Right renal cortex interstitium (tissue), 3 donors: ENCODE data around the gene CDIPT. TPM values are rescaled to one million over a fixed set of nuclear protein-coding genes. Genes with fewer than 3 reads are reported as not detected.
"Not testable (repeated sequence)": the region's sequence is repeated elsewhere in the genome, so short reads cannot be mapped to it uniquely, and the experiment has no call there.

Experiments used
- DNase-seq, 3 donors: peaks; one replicate each; pipeline ENCODE4 v3.0.0-alpha.2; 2013; ENCODE audit warnings: low read depth in 3 of 3, low spot score in 2 of 3
- polyA plus RNA-seq, 3 donors: library from polyadenylated mRNA; unstranded; fragments of 120-200 nt; gene quantifications; one replicate each; pipeline ENCODE4 v1.2.1, GENCODE V29; 2013; ENCODE audit not compliant: insufficient read length in 3 of 3

The CDIPT gene
- polyA plus RNA-seq, 3 donors = 85.9 to 102 (median 89.9) TPM

DNA sequence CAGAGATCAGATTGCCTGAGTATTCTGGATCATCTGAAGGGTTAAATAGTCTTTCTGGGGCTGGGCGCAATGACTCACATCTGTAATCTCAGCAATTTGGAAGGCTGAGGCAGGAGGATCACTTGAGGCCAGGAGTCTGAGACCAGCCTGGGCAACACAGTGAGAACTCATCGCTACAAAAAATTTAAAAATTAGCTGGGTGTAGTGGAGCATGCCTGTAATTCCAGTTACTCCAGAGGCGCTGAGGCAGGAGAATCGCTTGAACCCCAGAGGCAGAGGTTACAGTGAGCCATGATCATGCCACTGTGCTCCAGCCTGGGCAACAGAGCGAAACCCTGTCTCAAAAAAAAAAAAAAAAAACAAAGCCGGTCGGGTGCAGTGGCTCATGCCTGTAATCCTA, 27.1 kb downstream of the CDIPT start:
- no peak for DNase-seq

DNA sequence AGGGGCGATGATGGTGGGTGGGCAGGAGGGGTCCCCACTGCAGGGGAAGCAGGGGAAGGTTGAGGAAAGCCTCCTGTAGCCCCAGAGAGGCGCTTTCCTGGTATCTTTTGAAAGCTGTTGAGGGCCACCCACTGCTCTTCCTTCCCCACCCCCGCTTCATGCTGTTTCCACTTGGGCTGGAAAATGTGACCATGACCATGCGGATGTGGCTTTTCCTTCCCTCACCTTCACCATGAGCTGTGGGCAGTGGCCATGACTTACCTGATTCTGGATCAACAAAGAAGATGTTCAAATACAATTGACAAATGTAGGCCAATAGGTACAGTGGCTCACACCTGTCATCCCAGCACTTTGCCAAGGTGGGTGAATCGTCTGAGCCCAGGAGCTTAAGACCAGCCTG, 28.9 kb downstream of the CDIPT start:
- DNase-seq = no peak

DNA sequence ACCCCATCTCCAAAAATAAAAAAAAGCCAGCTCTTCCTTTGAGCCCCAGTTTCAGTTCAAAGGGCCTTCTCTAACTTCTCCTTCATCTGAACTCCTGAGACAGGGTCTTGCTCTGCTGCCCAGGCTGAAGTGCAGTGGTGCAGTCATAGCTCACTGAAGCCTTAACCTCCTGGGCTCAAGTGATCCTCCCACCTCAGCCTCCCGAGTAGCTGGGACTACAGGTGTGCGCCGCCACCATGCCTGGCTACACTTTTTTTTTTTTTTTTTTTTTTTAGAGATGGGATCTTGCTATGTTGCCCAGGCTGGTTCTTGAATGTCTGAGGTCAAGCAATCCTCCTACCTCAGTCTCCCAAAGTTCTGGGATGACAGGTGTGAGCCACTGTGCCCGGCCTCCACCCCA, 29.8 kb downstream of the CDIPT start:
- not testable (repeated sequence) for DNase-seq

DNA sequence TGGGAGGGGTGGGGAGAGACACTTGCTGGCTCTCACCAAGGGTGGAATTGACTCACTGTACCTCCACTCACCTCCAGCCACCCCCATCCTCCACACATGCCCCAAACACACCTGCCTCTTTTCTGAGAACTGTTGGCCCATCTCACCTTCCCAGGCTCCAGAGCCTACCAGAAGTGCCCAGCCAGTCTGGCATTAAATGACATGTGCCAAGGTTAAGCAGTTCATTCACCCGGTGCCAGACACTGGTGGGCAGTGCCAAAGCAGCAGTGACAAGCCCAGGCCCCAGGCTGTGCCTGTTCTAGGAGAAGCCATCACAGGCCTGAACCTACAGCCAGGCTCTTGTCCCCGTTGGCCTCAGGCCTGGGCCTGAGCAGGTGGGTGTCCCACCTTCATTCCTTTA, 31.5 kb downstream of the CDIPT start:
- no peak for DNase-seq

DNA sequence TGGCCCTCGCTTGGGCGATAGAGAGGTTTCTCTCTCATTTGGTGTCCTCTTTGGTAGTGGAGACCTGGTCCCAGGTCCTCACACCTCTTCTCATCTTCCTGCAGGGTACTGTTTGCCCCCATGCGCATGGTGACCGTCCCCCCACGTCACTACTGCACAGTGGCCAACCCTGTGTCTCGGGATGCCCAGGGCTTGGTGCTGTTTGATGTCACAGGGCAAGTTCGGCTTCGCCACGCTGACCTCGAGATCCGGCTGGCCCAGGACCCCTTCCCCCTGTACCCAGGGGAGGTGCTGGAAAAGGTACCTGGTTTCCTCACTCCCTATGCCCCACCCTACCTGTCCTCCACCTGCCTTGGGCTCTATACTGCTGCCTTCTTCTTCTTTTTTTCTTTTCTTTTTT, 32.3 kb downstream of the CDIPT start:
- DNase-seq = no peak

DNA sequence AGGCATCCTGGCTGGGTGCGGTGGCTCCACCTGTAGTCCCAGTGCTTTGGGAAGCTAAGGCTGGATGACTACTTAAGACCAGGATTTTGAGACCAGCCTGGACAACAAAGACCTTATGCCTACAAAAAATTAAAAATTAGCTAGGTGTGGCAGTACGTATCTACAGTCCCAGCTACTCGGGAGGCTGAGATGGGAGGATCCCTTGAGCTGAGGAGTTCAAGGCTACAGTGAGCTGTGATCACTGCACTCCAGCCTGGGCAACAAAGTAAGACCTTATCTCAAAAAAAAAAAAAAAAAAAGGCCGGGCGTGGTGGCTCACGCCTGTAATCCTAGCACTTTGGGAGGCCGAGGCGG, 36.7 kb downstream of the CDIPT start:
- DNase-seq = no peak

DNA sequence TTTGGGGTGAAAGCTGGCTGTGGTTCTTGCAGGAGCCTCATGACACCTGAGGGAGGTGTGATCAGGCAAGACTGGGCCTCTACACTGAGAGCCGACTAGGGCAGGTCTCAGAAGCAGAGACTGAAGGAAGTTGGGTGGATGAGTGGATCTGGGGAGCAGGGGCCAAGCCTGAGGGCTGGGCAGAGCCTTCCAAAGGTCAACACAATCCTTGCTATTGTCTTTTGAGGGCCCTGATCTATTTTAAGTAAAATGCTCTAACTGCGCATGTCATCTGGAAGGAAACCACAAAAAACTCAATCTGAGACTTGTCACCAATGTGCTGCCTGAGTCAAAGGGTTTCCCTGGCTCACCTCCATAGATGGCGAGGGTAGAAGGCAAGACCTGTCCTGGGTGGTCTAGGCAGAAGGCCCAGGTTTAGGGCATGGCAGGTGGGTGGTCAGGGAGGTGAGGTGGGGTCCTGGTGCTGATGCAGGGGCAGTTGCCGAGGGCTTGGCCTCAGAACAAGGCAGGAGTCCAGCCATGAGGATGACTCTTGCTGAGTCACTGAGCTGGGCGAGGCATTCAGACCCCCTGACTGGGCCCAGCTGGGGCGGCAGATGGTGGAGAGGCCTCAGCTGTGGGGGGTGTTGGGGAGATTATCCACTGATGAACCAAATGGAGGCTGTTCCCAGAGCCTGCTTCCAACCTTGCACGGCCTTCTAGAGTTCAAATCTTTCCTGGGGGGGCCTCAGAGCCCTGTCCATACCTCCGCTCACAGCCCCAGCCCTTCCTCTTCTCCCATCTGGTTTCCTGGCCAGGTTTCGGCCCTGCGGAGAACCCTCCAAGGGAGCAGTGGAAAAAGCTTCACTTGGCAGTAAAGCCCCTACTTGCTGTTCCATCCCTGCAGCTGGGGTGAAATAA, 37.6 kb downstream of the CDIPT start:
- no peak for DNase-seq

DNA sequence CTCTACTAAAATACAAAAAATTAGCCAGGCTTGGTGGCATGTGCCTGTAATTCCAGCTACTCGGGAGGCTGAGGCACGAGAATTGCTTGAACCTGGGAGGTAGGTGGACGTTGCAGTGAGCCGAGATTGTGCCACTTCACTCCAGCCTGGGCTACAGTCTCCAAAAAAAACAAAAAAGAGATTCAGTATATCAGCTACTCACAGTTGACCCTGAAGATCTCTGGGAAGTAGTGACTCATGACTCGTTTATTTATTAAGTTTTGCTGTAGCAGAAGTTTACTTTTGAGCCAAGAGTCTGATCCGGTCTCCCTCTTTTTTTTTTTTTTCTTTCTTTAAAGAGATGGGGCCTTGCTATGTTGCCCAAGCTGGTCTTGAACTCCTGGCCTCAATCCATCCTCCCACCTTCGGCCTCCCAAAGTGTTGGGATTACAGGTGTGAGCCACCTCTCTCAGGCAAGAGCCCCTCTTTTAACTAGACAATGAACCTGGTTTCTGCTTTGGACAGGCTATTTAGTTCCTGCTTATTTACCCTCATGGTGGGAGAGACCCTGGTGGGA, 38.4 kb downstream of the CDIPT start:
- no peak for DNase-seq

DNA sequence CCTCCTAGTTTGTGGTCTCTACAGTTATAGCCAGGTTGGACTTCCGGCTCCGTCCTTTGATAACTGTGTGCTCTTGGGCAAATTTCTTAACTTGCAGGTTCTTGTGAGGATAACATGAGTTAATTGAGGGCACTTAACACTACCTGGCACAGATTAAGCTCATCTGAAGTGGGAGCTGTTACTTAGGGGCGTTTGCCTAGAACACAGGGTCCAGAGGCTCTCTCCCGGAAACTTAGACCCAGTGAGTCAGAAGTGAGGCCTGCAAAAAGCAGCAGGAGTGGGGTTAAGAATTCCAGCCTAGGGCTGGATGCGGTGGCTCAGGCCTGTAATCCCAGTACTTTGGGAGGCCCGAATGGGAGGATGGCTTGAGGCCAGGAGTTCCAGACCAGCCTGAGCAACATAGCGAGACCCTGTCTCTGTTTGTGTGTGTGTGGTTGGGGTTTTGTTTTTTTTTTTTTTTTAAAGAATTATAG, 41.3 kb downstream of the CDIPT start:
- no peak for DNase-seq

DNA sequence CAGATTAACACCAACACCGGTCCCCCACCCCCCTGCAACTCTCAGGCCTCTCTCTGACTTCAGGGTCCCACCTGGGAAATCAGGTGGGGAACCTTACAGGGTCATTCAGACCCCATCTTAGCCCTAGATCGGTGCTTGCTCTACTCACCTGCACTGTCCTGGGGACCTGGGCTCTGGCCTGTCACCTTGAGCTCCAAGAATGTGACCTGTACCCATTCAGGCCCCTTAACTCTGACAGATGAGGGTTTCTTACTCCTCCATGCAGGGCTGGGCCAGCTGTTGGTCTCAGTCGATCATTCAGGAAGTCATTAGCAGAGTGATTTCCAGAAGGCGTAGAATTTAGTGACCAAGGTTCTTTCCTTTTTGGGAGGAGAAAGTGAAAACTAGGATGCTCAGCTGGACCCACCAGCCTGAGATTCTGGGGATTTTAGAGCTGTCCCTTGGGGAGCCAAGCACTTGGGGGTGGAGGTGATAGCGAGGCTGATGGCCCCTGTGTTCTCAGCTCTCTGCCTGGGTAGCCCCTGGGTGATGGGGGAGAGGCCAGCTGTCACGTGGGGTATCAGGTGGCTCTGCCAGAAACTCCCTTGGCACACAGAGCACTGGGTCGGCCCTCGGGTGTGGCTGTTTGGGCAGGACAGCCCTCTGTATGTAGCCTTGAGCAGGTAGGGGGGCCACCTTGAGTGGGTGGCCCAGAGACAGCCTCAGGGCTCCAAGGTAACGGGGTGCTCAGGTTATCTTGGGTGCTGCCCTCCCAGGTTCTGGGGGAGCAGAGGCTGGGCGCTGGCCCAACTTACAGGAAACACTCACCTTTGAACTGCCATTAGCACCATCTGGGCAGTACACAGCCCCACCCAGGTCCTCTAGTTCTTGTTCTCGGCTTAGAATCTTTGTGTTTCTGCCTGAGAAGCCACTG, 42.0 kb downstream of the CDIPT start:
- no peak for DNase-seq

DNA sequence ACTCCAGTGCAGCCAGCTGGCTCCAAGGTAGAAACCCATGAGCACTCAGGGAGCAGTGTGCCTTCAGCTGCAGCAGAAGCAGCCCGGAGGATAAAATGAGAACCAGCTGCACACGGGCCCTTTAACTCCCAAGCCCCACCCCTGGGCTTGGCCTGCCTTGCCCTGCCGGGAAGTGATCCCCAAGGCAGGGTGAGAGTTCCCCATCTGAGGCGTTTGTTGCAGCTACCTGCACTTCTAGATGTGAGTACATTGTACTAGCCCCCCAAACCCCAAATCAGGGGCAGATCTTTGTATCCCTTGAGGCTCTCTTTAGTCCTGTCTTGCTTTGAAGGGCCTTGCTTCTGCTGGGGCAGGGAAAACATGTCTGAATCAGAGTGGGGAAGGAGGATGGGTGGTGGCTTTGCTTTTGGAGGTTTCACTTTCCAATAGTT, 42.7 kb downstream of the CDIPT start, which contains the start of gene MVP:
Gene MVP, plus strand, starts transcription at position 192 of the 431 bp plus-strand sequence. CDS start 10,088 bp downstream, outside the sequence.
- DNase-seq = no peak

DNA sequence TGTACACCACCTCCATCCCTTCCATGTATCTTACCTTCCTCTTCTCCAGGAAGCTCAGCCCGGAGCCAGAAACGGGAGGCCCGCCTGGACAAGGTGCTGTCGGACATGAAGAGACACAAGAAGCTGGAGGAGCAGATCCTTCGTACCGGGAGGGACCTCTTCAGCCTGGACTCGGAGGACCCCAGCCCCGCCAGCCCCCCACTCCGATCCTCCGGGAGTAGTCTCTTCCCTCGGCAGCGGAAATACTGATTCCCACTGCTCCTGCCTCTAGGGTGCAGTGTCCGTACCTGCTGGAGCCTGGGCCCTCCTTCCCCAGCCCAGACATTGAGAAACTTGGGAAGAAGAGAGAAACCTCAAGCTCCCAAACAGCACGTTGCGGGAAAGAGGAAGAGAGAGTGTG, 43.5 kb downstream of the CDIPT start:
- DNase-seq = no peak

DNA sequence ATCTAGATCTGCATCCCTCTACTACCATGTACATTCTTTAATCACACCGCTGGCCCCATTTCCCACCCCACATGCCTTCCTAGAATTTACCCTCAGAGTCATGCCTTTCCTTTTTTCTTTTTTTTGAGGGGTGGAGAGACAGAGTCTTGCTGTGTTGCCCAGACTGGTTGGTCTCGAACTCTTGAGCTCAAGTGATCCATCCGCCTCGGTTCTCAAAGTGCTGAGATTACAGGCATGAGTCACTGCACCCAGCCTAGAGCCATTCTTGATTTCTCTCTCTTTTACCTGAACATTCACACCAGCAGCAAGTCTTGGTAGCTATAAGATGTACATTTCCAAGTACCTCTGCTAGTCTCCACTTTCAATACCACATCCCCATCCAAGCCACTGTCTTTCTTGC, 44.9 kb downstream of the CDIPT start:
- DNase-seq = no peak

DNA sequence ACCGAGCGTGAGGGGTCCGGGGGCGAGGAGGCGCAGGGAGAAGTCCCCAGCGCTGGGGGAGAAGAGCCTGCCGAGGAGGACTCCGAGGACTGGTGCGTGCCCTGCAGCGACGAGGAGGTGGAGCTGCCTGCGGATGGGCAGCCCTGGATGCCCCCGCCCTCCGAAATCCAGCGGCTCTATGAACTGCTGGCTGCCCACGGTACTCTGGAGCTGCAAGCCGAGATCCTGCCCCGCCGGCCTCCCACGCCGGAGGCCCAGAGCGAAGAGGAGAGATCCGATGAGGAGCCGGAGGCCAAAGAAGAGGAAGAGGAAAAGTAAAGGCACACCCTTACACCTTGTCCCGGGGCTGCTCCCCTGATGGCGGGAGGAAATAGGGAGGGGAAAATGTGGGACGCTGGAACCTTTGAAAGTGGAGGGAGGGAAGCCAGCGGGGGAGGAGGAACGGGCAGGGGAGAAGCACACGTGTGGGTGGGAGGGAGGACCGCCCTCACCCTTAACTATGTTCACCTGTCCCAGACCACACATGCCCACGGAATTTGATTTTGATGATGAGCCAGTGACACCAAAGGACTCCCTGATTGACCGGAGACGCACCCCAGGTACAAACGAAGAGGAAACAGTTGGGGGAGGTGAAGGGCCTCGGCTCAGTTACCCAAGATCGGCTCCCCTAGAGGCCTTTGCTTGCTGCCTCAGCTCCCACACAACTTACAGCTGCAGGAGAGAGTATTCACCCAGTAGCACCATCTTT, 46.2 kb downstream of the CDIPT start:
- DNase-seq = peak in 1 of 3 donors; percentile 39

DNA sequence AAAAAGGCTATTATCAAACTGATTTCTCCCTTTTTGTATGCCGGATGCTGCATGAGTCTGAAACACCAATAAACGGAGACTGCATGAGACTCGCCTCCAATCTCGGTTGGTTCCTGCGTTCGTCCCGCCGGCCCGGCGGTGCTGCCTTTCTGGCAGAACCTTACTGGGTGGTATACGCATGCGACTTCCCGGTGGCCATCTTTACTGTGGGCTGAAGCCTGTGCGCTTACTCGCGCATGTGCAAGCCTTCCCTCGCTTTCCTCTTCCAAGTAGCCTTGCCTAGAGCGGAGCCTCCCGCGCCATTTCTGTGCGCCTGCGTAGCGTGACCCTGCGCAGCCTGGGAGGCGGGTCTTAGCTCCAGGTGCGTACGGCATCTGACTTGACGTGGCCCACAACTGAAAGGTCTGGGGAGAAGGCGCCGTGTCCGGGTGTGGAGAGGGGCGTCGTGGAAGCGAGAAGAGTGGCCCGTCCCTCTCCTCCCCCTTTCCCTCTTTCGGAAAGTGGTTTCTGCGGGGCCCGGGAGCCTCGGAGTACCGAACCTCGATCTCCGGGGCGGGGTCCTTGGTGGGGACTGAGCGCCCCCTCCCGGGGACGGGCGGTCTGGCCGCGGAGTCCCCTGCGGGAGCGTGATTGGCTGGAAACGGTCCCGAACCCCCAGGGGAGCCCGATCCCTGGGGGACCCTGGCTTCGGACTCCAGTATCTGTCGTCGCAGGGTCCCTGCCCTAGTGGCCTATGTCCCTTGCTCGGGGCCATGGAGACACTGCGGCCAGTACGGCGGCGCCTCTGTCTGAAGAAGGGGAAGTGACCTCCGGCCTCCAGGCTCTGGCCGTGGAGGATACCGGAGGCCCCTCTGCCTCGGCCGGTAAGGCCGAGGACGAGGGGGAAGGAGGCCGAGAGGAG, 47.0 kb downstream of the CDIPT start, which contains the start of gene PAGR1:
Gene PAGR1, plus strand, starts transcription at position 360 of the 901 bp plus-strand sequence. Its CDS starts 374 bp downstream, at position 734.
- DNase-seq = peak; percentile 98 to 99 (median 98)

DNA sequence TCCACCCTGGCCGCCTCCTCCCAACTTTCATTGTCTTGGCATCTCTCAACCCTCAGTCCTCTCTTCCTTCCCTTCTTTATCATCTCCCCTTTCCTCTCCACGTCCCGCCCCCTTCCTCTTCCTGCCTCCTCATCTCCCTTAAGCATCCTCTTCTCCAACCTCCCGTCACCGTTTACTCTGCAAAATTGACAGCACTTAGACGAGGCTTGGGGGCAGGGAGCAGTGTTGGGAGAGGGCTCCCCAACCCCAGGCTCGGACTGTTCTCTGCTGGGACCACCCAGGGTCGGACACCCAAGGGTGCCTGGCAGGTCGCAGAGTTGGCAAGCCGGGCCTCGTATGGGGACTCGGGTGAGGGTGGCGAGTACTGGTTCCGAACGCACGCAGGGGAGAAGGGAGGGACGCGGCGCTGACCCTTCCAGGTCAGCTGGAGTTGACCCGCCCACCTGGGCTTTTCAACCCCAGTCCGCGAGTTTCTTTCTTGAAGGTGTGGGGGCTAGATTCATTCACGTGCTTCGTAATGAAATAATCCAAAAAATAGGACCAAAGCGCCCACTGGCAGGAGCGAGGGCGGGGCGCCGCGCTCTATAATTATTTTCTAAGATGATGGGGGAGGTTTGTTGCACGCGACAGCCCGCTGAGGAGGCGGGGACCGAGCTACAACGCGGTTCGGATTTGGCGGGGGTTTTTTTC, 47.8 kb downstream of the CDIPT start:
- no peak for DNase-seq

DNA sequence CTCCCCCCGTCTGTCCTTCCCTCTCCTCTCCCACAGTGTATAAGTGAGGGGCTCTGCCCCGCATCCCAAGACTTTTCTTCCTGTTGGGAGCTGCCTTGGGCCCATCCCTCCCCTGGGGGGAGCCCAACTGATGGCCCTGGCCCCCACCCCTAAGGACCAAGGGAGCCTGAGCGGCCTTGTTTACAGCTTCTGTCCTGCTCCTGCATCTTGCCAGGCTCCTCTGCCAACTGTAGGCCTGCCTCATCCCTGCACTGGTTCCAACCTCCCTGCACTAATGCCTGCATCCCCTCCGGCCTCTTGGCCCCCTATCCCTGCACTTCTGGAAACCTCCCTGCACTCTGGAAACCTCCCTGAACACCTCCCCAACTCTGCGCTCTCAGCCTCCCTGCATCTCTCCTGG, 48.4 kb downstream of the CDIPT start:
- no peak for DNase-seq
